Cerebellar nuclear complex (tissue), 1 donor: ENCODE results near the gene SH3YL1.

ENCODE experiments used
- DNase-seq, 2 experiments: peaks; one replicate each; lab custom pipeline; 2025; lab: John Stamatoyannopoulos, UW

The SH3YL1 gene

DNA sequence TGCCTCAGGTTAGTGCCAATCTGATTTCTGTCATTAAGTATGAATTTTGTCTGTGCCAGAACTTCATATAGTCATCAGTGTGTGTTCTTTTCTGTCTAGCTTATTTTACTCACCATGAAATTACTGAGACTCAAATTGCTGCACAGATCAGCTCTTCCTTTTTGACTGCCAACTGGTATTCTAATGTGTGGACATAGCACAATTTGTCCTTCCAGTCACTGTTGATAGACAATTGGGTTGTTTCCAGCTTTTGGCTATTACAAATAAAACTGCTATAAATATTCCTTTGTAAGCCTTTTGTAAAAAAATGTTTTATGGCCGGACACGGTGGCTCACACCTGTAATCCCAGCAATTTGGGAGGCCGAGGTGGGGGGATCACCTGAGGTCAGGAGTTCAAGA lies 7.7 kb downstream of the SH3YL1 start:
- no peak for DNase-seq

DNA sequence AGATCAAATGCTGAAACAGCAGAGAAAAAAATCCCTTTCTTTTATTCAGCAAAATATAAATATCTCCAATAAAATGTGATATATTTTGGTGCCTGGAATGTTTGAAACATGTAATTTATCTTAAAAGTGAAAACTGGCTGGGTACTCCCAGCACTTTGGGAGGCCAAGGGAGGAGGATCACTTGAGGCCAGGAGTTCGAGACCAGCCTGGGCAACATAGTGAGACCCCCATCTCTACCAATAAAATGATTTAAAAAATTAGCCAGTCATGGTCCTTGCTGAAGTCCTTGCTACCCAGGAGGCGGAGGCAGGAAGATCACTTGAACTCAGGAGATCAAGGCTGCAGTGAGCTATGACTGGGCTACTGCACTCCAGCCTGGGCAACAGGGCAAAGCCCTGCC lies 8.6 kb downstream of the SH3YL1 start:
- no peak for DNase-seq

DNA sequence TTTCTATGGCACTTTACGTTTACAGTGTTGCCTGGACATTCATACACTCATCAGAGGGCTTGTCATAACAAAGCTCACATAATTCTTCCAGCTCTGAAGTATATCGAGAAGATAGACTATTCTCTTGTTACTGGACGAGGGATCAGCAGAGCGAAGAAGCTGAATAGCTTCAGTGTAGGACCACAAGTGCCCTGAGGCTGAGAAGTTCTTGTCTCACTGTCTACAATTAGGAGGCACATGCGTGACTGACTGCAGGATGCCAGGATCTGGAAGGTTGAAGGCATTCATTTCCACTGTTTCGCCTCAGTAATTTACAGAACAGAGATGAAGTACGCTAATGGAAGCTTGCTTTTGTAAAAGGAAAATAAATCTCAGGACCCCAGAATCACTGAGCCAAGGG lies 9.6 kb downstream of the SH3YL1 start:
- DNase-seq, result no peak

DNA sequence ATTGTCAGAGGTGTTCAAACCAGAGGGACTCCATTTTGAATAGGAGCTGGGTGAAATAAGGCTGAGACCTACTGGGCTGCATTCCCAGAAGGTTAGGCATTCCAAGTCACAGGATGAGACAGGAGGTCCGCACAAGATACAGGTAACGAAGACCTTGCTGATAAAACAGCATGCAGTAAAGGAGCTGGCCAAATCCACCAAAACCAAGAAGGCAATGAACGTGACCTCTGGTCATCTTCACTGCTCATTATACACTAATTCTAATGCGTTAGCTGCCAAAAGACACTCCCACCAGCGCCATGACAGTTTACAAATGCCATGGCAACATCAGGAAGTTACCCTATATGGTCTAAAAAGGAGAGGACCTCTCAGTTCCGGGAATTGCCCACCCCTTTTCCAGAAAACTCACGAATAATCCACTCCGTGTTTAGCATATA lies 10.6 kb downstream of the SH3YL1 start:
- DNase-seq, result no peak

DNA sequence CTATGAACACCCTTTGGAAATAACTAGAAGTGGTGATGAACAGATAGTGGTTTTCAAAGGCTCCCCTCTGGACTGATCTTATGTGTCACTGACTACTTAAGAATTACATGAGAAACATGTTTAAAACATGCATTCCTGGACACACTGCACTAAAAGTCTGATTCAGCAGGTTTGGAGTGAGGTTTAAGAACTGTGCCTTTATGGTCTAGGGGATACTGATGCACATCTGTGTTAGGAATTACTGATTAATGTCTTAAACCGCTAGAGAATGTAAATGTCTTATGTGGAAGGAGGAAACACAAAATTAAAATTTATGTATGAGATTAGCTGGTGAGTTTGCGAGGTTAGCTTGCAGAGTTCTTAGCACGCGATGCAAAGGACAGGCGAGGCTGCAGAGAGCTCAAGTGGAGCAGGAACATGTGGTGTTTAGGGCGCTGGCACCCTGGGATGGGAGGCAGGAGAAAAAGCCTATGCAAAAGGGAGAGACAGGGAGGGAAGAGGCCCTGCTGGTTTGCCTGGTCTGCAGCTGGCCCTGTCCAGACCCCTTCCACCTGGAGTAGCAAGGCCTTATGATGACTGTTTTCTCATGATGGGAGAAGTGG lies 11.7 kb downstream of the SH3YL1 start:
- no peak for DNase-seq

DNA sequence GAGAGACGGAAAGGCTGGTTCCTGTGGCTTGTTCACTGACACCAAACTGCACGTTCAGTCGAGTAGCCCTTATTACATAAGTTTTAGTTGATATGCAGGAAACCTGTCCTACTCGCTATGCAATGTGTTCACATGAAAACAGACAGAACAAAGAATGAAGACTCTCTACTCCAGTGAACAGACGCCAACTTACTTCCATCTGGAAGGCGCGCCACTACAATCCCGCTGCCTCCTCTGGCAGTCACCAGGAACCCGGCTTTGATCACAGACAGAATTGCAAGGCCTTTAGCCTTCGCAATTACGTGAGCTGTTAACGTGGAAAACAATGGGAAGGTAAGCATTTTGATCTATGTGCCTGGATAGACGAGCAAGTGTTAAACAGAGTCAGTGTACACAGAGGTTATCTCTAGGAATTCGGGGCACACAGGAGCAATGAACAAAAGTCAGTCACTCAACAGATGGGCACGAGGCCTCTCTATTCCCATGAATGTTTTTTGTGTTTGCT lies 14.2 kb downstream of the SH3YL1 start:
- DNase-seq, result no peak

DNA sequence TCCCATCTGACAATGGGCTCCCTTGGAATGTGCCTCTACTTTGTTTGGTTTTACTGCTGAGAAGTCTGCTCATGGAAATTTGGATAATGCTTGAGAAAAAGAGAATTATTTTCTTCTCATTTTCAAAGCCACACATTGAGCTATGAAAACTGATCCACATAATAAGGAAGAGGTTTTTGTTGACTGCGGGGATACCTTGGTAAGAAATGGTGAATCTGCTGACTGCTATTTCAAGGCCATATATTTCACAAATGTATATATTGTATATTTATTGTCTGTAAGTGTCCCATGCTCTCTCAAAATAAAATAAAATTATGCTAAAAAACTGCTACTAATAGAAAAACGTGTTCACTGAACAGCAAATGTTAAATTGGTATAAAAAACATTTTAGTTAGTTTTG lies 15.1 kb downstream of the SH3YL1 start:
- DNase-seq, result no peak

DNA sequence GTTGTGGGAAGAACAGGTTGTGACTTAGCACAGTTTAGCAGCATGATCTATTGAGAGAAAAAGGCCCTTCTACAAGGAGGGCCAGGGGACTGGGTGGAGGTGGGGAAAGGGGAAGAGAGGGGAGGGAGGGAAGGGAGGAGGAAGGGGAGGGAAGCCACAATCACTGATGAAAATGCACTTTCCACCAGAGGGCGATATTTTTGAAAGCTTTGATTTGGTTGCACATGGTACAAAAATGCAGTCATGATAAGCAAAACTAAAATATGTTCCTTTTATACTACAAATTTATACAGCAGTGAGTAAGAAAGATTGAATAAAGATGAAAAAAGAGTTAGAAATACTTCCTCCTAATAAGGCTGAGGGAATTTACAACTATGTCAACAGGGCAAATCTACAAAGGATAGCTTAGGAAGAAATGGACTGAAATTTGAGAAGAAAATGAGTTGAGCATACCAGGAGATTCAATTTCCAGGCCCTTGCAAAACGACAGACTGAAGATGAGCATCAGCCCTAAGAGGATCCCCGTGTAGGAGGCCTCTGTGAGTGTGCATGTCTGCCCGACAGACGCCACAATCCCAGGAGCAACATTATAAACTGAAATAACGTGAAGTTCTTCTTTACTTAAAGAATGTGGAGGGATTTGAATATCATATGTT lies 17.2 kb downstream of the SH3YL1 start:
- no peak for DNase-seq

DNA sequence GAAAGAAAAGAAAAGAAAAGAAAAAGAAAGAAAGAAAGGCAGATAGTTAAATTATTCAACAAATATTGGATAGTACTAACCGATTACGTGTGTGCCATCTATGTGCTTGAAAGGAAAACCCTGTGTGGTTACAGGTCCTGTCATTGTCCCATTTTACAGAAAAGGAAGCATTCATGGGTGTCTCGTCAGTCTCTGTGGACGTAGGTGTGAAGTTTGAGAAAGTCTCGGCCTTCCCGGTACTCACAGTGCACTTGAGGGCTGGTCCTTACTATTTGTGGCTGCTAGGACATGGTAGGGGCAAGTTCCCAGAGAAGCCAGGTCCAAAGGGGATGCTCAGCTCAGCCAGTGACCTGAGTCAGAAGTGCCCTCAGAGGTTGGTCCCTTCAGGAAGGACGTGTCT lies 19.3 kb downstream of the SH3YL1 start:
- no peak for DNase-seq

DNA sequence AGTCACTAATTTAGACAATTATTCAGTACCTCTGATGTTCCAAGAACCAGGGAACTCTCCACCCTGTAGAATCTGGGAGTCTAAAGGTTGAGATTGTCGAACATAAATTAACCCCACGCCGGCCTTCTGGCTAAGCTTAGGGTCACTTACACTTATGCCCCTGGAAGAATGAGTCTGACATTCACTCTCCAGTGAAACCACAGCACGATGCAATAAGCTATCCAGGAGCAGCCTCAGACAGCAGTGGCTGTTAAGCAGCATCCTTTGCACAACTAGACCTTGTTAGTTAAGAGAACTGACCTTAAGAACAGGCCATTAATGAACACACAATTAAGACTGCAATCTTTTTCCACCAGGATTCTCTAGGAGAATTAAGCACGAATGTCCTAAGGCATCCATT lies 25.0 kb downstream of the SH3YL1 start:
- no peak for DNase-seq

DNA sequence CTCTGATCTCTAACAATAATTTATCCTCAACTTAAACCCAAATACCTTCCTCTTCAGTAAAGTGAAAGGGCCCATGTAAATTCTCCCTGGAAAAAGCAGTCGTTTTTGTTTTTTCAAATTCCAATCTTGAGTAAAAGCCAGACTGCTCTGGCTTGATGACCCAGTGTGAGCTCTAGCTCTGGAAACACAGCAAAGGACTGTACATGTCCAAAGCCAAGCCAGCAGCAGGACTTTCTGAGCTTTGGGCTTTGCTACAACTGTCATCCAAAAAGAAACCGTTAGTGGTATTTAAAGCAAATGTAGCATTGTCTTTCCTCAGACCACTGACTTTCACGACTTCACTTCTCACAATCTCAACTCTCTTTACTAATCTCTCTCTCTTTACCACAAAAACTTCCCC lies 25.4 kb downstream of the SH3YL1 start:
- DNase-seq, result no peak

DNA sequence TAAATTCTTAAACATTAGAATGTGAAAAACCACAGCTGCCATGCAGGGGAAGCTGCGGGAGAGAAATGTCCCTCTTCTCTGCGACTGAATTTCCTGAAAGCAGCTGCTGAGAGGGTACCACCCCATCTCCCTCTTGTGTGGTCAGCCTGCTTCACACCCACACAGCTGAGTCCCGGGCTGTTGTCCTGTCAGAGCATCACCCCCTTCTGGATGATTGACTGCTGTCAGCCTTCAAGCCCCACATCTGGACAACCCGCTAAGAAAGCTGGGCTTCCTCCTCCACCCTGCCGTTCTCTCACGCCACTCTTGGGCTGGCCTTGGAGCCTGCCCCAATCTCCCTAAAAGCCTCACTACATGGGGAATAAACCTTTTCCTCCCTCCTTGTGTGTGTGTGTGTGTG lies 26.0 kb downstream of the SH3YL1 start:
- DNase-seq, result no peak

DNA sequence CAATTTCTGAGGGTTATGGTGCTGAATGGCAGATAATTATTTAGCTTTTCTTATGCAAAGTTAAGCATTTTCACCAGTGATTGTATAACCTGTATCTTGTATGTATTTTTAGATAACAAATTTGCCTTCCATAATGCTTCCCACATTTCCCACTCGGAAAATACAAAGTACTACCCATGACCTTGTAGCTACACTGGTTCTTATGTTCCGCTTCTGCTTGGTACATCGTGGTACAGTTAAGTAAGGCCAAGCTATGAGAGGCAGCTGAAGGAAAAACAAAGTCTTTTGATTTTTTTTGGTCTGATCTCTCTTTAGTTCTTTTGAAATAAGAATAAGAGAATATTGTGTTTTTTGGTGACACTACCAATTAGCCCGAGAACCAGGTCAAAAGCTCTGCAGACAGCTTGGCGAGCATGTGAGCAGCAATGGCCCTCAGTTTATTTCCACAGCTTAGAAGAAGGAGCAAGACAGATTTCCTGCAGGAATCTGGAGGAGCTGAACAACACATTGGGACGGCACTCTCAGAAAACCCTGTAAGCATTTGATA lies 26.8 kb downstream of the SH3YL1 start:
- no peak for DNase-seq

DNA sequence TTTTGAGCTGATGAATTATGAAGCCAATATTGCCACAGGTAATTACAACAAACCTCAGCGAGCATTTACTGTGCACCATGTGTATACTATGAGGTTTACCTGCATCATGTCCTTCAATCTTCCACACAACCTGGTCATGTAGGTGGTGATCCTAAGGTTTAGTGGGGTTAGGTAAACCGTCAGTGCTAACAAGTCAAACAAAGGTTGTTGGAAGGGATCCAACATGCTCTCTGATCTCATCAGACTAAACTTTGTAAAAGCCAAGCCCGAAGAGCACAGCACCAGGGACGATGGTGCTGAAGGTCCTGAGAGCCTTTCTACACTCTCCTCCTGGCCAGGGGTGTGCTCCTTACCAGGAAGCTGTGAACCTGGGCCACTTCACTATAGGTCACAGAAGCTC lies 29.4 kb downstream of the SH3YL1 start:
- no peak for DNase-seq

DNA sequence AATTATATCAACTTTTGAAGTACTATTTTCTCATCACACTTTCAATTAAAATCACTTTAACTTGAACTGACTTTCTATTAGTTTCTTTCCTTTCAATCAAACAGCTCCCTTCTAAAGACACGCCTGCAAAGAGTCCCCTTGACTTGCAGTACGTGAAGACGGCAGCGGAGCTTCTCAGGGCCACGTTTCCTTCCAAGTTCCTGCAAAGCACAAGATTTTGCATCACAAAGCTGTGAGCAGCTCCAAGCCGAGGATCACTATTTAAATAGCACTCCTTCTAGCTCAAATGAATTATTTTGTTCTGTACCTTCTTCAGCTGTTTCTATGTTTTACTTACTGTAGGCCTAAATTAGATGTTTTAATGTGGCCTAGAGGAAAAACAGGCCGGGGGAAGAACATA lies 30.8 kb downstream of the SH3YL1 start:
- no peak for DNase-seq

DNA sequence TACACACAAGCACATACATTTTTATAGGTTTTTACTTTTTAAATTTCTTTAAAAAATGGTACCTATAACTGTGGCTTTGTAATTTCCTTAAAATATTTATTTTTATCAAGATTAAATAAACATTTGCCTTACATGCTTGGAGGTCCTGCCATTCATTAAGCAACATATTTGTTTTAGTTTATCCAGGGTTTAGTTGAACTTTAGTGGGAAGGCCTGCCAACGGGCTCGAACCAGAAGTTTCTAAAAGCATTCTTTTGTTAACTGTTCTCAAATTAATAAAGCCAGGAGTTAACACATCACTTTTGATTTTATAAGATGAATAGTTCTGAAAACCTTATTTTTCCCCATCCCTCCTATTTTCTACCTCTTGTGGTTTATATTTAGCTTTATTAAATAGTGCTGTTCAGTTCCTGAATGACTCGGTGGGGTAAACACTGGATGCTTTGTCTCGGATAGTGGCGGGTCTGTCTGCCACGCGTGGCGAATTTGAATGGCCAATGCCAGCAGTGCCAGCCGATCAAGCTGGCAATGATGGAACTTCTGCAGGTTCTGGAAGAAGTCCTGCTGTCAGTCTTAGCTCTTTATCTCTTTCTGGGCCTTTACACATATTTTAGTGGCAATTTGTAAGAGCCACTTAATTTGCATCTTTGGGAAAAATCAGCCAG lies 32.2 kb downstream of the SH3YL1 start:
- no peak for DNase-seq

DNA sequence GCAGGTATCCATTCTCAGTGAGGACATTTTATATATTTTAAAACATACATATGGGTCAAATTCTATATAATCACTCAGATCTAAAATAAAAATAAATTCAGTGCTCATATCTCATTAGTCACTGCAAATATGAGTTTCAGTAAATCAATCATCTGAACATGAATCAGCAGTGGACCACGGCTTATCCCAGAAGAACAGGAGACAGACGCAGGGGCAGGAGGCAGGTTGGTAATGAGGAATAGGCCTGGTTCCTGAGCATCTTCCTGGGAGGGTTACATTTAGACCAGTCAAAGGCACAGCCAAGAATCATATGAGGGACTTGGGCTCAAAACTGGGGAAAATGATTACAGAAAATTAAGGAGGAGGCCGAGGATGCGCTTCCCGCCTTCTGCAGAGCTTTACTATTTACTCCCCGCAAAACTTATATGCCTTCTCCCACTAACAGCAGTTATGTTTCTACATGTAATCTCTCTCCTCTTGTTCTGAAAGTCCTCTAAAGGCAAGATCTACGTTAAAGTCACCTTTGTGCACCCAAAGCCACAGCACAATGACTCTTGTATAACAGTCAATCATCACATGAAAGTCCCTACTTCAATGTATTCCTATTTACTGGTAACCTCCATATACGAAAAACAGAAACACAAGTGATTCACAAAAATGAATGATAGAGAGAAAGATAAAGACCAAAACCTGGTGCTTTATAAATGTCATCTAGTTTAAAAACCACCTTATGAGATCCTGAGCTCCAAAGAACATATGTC lies 35.1 kb downstream of the SH3YL1 start:
- no peak for DNase-seq

DNA sequence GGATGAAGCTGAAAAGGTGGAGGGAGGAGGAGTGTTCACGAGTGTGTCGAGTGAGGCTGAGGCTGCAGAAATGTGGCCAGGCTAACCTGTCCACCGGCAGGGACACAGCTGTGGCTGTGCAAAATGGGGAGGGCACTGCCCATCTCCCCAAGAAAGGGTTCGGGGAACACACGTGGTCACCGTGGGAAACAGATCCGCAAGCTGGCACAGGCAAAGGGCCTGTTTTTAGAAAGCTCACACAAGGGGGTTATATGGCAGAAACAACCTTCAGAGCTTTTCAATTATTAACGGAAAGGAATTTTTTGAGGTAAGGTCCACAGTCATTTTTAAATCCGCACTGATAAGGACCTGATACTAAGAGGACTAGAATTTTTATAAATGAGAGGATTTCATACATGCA lies 35.7 kb downstream of the SH3YL1 start:
- no peak for DNase-seq

DNA sequence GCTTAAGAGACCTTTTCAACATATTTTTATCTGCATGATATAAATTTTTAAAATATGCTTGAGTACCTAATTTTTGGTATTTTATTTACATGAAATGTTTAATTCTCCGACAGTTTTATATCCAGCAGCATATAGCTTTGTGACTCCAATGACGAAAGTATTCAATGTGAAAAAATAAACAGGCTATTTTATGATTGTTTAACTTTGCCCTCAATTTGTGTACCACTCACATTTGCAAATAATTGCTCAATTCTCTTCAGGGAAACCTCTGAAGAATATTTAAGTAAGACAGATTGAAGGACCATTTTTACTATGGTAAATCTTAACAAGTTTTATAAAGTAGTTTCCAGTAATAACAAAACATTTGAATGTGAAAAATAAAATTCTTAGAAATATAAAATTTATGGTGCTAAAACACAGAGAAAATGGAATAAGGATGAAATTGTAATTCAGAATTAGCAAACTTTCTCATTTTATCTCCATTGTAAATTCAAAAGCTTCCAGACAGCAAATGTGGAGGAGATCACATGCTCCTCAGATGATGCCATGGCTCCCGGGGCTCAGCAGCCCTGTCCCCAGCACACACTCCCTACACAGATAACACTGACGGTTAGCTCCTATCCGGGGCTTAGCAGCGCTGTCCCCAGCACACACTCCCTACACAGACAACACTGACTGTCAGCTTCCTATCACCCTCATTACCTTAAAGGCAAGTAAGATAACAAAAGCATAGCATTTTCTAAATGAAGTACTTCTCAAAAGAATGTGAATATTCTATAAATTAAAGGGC lies 39.7 kb downstream of the SH3YL1 start:
- no peak for DNase-seq

DNA sequence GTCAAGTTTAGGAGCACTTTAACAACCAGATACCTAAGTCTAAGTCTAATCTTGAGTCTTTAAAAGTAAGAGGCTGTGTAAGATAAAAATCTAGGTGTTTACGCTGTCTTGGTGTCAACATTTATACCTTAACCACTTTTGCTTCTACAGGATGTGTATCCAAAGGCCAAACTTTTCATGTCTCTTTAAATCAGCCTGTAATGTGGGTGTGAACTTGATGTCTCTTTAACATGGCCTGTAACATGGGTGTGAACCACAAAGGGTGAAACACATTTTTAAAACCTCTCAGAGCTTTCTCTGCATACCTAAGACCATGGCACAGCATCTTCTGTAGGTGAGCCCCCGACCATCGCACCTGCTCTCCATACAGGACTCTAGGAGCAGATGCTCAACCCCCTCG lies 40.4 kb downstream of the SH3YL1 start:
- DNase-seq, result no peak

DNA sequence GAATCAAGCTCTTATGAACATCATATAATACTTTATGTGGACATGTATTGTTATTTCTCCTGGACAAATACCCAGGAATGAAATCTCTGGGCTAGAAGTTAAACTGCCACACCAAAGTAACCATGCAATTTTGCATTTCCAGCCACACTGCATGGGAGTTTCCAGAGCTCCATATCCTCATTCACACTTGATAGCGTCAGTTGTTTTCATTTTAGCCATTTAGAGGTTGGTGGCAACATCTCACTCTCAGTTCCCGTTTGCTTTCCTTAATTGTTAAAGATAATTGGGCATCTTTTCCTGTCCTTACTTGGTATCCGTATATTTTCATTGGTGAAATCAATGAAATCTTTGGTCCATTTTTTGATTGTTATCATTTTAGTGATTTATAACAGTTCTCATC lies 47.8 kb downstream of the SH3YL1 start:
- no peak for DNase-seq
